CD14-positive monocyte (primary cell): Measurements from ENCODE around the gene BICD1. TPM values are rescaled to one million over a fixed set of nuclear protein-coding genes. Genes with fewer than 3 reads are reported as not detected.

ENCODE experiments used
- DNase-seq, 3 donors: peaks; one replicate each; pipeline ENCODE4 v3.0.0-alpha.2; 2011 to 2022
- H2AFZ ChIP-seq: 2 replicates; pipeline ENCODE4 v1.6.0; 2012; ENCODE audit warnings: mild to moderate bottlenecking, low read depth, low read length, inconsistent platforms; ENCODE audit not compliant: insufficient read depth, poor library complexity, severe bottlenecking
- H3K27ac ChIP-seq, 2 donors: 1 replicate in 1 of 2; 2 replicates in 1 of 2; pipeline ENCODE4 v1.5.1; 2012 to 2013; ENCODE audit warnings: low read length in 2 of 2, control low read depth in 1 of 2, inconsistent platforms in 1 of 2, low read depth in 1 of 2, mild to moderate bottlenecking in 1 of 2
- H3K27me3 ChIP-seq, 2 donors: one replicate each; pipeline versions ENCODE4 v1.6.0 to v1.6.1; 2011 to 2013; ENCODE audit warnings: low read length in 2 of 2; ENCODE audit not compliant: control insufficient read depth in 2 of 2, insufficient read depth in 2 of 2
- H3K36me3 ChIP-seq, 2 donors: replicated peaks in 1 of 2; 1 replicate in 1 of 2; 2 replicates in 1 of 2; pipeline versions ENCODE4 v1.5.1 to v1.6.1; 2012 to 2013; ENCODE audit warnings: low read length in 2 of 2, control low read depth in 1 of 2, inconsistent platforms in 1 of 2, mild to moderate bottlenecking in 1 of 2; ENCODE audit not compliant: insufficient read depth in 2 of 2, control insufficient read depth in 1 of 2
- H3K4me1 ChIP-seq, 2 donors: 1 replicate in 1 of 2; 2 replicates in 1 of 2; pipeline versions ENCODE4 v1.5.1 to v1.6.1; 2012 to 2013; ENCODE audit warnings: low read length in 2 of 2, control low read depth in 1 of 2, inconsistent platforms in 1 of 2, mild to moderate bottlenecking in 1 of 2, moderate library complexity in 1 of 2; ENCODE audit not compliant: insufficient read depth in 2 of 2, control insufficient read depth in 1 of 2
- H3K4me2 ChIP-seq: replicated peaks from 2 replicates; pipeline ENCODE3; 2012; ENCODE audit warnings: low read length, moderate library complexity, mild to moderate bottlenecking; ENCODE audit not compliant: poor library complexity, severe bottlenecking; ENCODE audit errors: extremely low read depth
- H3K4me3 ChIP-seq, 3 experiments: fragments of 200-600 bp in 1 of 3; sonication (generic) in 1 of 3; replicated peaks in 1 of 3; 1 replicate in 2 of 3; 2 replicates in 1 of 3; pipeline ENCODE4 v1.5.1; 2011 to 2013; ENCODE audit warnings: low read length in 3 of 3, mild to moderate bottlenecking in 3 of 3, control low read depth in 2 of 3, low read depth in 2 of 3, inconsistent platforms in 1 of 3, moderate library complexity in 1 of 3
- H3K79me2 ChIP-seq: 2 replicates; pipeline ENCODE4 v1.6.0; 2012; ENCODE audit warnings: mild to moderate bottlenecking, control low read depth, inconsistent platforms, low read length, moderate library complexity; ENCODE audit not compliant: insufficient read depth
- H3K9ac ChIP-seq: 2 replicates; pipeline ENCODE4 v1.6.0; 2017; ENCODE audit warnings: low read length, mild to moderate bottlenecking; ENCODE audit not compliant: insufficient read depth, poor library complexity, severe bottlenecking
- H3K9me3 ChIP-seq, 2 donors: replicated peaks in 1 of 2; 1 replicate in 1 of 2; 2 replicates in 1 of 2; pipeline versions ENCODE4 v1.5.1 to v1.6.1; 2012 to 2013; ENCODE audit warnings: low read length in 2 of 2, control low read depth in 1 of 2; ENCODE audit not compliant: control insufficient read depth in 1 of 2, insufficient read depth in 1 of 2
- H4K20me1 ChIP-seq: 2 replicates; pipeline ENCODE4 v1.6.0; 2012; ENCODE audit warnings: mild to moderate bottlenecking, low read length, control low read depth, moderate library complexity; ENCODE audit not compliant: insufficient read depth
- H3K27ac Mint-ChIP-seq, 7 donors: one replicate each; pipeline ENCODE4 v1.8.0; 2020; ENCODE audit warnings: mild to moderate bottlenecking in 7 of 7, mixed read lengths in 7 of 7, moderate library complexity in 6 of 7, inconsistent platforms in 2 of 7
- H3K27me3 Mint-ChIP-seq, 3 donors: one replicate each; pipeline ENCODE4 v1.8.0; 2021 to 2022; ENCODE audit warnings: low read depth in 3 of 3, mild to moderate bottlenecking in 3 of 3, mixed read lengths in 3 of 3, moderate library complexity in 3 of 3, inconsistent platforms in 1 of 3
- H3K36me3 Mint-ChIP-seq, 2 donors: one replicate each; pipeline ENCODE4 v1.8.0; 2020; ENCODE audit warnings: mixed read lengths in 2 of 2, inconsistent platforms in 1 of 2, mild to moderate bottlenecking in 1 of 2
- H3K4me1 Mint-ChIP-seq: one replicate; pipeline ENCODE4 v1.8.0; 2020; ENCODE audit warnings: mild to moderate bottlenecking, mixed read lengths
- H3K4me3 Mint-ChIP-seq, 2 donors: one replicate each; pipeline ENCODE4 v1.8.0; 2020; ENCODE audit warnings: mild to moderate bottlenecking in 2 of 2, mixed read lengths in 2 of 2, moderate library complexity in 1 of 2
- H3K9me3 Mint-ChIP-seq, 7 donors: one replicate each; pipeline ENCODE4 v1.8.0; 2020 to 2022; ENCODE audit warnings: mixed read lengths in 7 of 7, mild to moderate bottlenecking in 6 of 7, moderate library complexity in 6 of 7, inconsistent platforms in 2 of 7
- WGBS: methylation state at CpG from one replicate; pipeline ENCODE4 v1.1.5; 2013; ENCODE audit warnings: missing lambda C conversion rate; ENCODE audit not compliant: insufficient coverage; 5-methylcytosine and 5-hydroxymethylcytosine counted together
- intact Hi-C, 2 donors: fragments of 100-400 bp; cut with micrococcal nuclease; formaldehyde crosslinking; loops; one replicate each; pipeline versions ENCODE4 v1.15.0 to v1.15.1; 2023
- polyA plus RNA-seq, 3 donors: library from polyadenylated mRNA; depleted of rRNA in 1 of 3; unstranded in 2 of 3; stranded (reverse) in 1 of 3; fragments of 300-500 nt in 2 of 3; fragments of >200 nt in 1 of 3; fragmentation: Illumina TruSeq in 2 of 3; gene quantifications; 1 replicate in 2 of 3; 2 replicates in 1 of 3; pipeline ENCODE4 v1.2.3, GENCODE V29; 2012 to 2021
- TF ChIP-seq, protein P1 (sequence below): fragments of 200-600 bp; IDR thresholded peaks from one replicate; pipeline ENCODE4 v1.8.0; 2022; ENCODE audit warnings: antibody characterized with exemption, mild to moderate bottlenecking

Gene BICD1
- polyA plus RNA-seq, 3 donors = 0.55 to 2.1 (median 1.6) TPM

DNA sequence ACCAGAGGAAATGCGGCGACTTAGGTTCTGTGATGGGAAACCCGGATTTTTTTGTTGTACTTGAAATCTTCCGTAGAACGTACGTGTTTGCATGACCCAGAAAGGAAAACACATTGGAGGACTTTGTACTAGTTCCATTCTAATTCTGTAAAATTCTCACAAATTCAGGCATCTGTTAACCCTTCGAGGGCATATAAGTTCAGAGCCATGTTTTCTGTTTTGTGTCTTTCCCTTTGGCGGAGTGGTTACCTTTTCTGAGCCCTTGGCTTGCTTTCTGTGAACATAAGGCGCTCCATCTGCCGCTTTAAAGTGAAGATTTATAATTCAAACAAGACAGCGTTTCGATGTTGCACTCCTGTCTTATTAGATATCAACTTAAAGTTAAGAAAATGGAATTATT, 34.2 kb downstream of the BICD1 start:
- intact Hi-C loops = no loop called here
- Histone ChIP-seq H3K27me3 (no peaks in the 10 kb centered on the region), H3K27ac (no peak overlapping the region), H3K36me3 (no peaks in the 10 kb centered on the region), H3K79me2 (no peaks in the 10 kb centered on the region), H3K9me3 (no peaks in the 10 kb centered on the region), H4K20me1 (no peaks in the 10 kb centered on the region), H3K4me3 (no peak overlapping the region), H3K4me1 (peaks cover 0 to 13% of the 10 kb centered on the region in 2 donors), H3K4me2 (no peak overlapping the region), H3K9ac (no peak overlapping the region), H2AFZ (no peak overlapping the region)
- 100% methylated on average over 2 of the region's 12 CpGs for WGBS
- Mint-ChIP-seq H3K9me3 (peaks cover 0 to 3% (median 0%) of the 10 kb centered on the region in 7 donors), H3K27ac (no peak overlapping the region), H3K36me3 (no peaks in the 10 kb centered on the region), H3K4me3 (no peak overlapping the region), H3K4me1 (peaks cover 13% of the 10 kb centered on the region), H3K27me3 (no peaks in the 10 kb centered on the region)
- TF ChIP-seq, protein P1, sequence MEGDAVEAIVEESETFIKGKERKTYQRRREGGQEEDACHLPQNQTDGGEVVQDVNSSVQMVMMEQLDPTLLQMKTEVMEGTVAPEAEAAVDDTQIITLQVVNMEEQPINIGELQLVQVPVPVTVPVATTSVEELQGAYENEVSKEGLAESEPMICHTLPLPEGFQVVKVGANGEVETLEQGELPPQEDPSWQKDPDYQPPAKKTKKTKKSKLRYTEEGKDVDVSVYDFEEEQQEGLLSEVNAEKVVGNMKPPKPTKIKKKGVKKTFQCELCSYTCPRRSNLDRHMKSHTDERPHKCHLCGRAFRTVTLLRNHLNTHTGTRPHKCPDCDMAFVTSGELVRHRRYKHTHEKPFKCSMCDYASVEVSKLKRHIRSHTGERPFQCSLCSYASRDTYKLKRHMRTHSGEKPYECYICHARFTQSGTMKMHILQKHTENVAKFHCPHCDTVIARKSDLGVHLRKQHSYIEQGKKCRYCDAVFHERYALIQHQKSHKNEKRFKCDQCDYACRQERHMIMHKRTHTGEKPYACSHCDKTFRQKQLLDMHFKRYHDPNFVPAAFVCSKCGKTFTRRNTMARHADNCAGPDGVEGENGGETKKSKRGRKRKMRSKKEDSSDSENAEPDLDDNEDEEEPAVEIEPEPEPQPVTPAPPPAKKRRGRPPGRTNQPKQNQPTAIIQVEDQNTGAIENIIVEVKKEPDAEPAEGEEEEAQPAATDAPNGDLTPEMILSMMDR = no peak
- no peak for DNase-seq

GRCh38 chr12:32145096-32145495, 38.4 kb downstream of the BICD1 start:
- DNase-seq = no peak
- Mint-ChIP-seq H3K9me3 (peaks cover 3 to 12% (median 7%) of the 10 kb centered on the region in 7 donors), H3K4me3 (no peak overlapping the region), H3K27ac (no peak overlapping the region), H3K36me3 (peaks cover 0 to 3% of the 10 kb centered on the region in 2 donors), H3K4me1 (peaks cover under 1% of the 10 kb centered on the region), H3K27me3 (no peaks in the 10 kb centered on the region)
- TF ChIP-seq, protein P1 = no peak
- Histone ChIP-seq H3K4me1 (peaks cover 3 to 11% of the 10 kb centered on the region in 2 donors), H4K20me1 (no peaks in the 10 kb centered on the region), H3K4me3 (no peak overlapping the region), H3K9me3 (peaks cover 4 to 13% of the 10 kb centered on the region in 2 donors), H3K4me2 (no peak overlapping the region), H2AFZ (no peak overlapping the region), H3K79me2 (no peaks in the 10 kb centered on the region), H3K27ac (no peak overlapping the region), H3K36me3 (no peaks in the 10 kb centered on the region), H3K9ac (no peak overlapping the region), H3K27me3 (no peaks in the 10 kb centered on the region)
- intact Hi-C loops = no loop called here
- no CpG with 5 or more reads among the region's 1 CpG for WGBS
